ENCODE results near the gene GPR3.

GPR3 gene

DNA sequence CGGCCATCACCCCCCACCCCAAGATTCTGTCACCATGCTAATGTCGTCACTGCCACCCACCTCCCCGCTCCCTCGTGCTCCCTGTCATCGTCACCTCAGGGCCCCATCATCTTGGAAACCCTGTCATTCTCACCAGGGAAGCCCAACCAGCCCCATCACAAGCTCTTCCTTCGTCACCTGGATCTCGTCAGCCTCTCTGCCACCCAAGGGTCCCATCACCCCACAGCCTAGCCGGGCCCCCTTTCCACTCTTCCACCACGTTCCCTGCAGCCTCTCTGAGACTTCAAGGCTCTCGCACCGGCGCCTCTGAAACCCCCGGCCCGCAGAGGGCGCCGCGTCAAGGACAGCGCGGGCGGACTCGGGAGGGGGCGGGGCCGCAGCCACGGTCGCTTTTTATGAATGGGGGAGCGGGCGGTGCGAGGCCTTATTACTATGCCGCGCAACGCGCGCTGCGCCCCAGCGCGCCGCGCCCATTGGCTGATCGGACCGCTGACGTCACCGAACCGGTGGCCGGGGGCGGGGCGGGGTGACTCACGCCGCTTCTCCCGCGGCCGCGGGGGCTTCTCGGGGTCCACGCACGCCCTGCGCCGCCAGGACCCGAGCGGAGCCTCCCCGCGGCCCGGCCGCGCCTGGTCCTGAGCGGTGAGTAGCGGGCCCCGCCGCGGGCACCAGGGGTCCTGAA, at the start of gene GPR3:
Gene GPR3, plus strand, starts transcription at position 527 of the 682 bp plus-strand sequence. CDS start 1,177 bp downstream, outside the sequence.
- DNase-seq (ENCODE audit: low read depth): peak; percentile 92

DNA sequence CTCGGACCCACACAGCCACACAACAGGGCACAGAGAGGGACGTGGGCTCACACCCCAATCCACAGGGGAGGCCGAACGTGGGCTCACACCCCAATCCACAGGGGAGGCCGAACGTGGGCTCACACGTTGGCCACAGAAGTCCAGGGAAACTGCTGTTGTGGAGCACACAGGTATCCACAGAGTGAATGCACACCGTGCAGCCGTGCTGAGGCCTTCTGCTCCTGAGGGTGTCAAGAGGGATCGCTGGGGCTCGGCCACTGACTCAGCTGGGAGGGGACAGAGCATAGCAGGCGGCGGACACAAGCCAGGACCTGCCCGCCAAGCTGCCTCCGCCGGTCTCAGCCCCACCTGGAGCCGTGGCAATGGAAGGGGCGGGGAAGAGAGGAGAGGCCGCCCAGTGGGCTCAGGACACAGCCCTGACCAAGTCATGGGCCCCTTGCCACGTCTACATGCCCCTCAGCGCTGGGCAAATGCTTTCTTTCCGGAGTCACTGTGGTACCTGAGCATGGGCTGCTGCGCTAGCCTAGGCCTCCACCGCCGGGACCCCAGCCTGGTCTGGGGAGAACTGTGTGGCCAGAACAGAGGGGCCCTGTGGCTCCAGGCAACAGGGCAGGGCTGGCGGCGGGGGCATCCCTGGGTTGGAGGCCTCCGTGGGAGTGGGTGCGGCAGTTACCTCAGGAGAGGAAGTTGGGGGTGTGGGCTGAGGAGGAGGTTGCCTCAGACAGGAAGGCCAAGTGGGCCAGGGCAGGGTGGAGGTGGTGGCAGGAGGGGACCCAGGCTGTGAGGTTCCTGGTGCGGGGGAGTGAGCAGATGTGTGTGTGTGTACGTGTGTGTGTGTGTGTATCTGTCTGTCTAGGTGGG, 49.4 kb upstream of the GPR3 start:
- DNase-seq (ENCODE audit: low read depth): peak; percentile 81

DNA sequence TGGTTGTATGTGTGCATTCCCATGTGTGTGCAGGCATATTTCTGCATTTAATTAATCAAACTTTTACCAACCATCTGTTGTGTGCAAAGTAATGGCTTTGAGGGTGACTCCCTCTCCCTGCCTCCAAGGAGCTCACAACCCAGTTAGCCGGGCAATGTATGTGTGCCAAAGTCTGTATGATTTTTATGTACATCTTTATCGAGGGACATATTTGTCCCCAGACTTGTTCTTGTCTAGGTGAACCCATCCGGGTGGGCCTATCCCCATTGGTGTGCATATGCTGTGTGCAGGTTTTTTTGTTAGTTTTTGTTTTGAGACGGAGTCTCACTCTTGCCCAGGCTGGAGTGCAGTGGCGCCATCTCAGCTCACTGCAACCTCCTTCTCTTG, 48.8 kb upstream of the GPR3 start:
- no peak for DNase-seq (ENCODE audit: low read depth)

GRCh38 chr1:27345272-27345671, 47.1 kb upstream of the GPR3 start:
- no peak for DNase-seq (ENCODE audit: low read depth)

DNA sequence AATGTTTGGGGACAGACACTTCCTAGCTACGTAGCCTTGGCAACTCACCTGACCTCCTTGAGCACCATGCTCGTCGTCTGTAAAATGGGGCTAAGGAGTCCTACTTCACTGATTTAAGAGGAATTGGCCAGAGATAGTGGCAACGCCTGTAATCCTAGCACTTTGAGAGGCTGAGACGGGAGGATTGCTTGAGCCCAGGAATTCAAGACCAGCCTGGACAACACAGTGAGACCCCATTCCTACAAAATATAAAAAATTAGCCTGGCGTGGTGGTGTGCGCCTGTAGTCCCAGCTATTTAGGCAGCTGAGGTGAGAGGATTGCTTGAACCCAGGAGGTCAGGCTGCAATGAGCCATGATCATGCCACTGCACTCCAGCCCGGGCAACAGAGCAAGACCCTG, 46.1 kb upstream of the GPR3 start:
- DNase-seq (ENCODE audit: low read depth): no peak

- DNase-seq (ENCODE audit: low read depth): no peak
These were observed 45.3 kb upstream of the GPR3 start for GRCh38 chr1:27346991-27347624.

DNA sequence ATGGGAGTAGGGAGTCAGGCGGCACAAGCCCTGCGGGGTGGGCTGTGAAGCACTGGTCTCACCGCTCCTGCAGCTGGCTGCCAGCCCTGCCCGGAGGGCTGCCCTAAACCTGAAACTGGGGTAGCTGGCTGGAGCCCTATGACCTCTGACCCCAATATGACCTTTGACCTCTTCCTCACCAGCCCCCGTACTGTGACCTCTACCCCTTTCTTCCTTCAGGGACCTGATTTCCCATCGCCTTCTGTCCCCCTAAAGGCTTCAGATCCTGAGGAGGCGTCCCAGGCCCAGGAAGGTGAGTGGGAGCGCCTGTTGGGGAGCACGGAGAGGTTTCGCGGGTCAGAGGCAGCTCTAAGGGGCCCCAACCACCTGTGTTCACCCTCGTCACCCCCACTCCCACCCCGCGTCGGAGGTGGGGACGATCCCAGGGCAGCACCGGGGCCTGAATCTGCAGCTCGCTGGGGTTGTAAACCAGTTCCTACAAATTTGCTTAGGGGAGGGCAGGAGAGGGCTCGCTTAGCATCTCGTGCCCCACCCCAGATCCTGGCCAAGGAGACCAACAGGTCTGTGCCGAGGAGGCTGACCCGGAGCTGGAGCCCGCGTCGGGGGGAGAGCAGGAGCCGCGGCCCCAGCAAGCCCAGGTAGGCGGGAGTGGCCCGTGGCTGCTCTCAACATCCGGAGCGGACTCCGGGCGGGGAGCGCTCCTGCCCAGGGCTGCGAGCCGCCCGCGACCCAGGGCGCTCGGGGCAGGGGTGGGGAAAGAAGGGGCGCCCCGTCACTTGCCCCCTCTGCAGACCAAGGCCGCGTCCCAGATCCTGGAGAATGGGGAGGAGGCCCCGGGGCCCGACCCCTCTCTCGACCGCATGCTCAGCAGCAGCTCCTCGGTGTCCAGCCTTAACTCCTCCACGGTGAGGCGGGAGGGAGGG, 43.3 kb upstream of the GPR3 start:
- DNase-seq (ENCODE audit: low read depth): no peak

DNA sequence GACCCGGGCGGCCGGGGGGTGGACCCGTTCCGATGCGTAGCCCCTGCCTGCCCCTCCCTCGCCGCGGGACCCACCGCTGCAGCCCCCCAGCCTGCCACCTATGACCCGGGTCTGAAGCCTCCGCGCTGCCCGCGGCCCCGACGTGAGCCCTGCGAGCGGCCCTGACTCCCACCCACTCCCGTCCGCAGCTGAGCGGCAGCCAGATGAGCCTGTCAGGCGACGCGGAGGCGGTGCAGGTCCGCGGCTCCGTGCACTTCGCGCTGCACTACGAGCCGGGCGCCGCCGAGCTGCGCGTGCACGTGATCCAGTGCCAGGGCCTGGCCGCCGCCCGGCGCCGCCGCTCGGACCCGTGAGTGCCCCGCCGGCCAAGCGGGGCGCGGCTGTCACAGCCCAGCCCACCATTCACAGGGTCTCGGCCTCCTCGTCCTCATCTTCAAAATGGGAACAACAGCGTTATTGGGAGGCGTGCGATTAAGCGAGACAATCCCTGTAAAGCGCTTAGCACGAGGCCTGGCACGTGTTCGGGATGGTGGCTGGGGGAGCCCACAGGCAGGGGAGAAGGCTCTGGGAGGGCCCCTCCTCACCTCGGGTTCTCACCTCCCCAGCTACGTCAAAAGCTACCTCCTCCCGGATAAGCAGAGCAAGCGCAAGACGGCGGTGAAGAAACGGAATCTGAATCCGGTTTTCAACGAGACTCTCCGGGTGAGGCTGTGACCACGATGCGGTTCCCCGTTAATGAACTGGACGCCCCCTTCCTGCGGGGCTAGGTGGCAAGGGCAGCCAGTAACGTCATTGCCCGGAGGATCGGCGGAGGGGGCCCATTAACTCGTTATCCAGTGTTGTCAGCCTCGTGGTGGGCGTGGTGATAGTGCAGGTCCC, 42.4 kb upstream of the GPR3 start:
- no peak for DNase-seq (ENCODE audit: low read depth)

DNA sequence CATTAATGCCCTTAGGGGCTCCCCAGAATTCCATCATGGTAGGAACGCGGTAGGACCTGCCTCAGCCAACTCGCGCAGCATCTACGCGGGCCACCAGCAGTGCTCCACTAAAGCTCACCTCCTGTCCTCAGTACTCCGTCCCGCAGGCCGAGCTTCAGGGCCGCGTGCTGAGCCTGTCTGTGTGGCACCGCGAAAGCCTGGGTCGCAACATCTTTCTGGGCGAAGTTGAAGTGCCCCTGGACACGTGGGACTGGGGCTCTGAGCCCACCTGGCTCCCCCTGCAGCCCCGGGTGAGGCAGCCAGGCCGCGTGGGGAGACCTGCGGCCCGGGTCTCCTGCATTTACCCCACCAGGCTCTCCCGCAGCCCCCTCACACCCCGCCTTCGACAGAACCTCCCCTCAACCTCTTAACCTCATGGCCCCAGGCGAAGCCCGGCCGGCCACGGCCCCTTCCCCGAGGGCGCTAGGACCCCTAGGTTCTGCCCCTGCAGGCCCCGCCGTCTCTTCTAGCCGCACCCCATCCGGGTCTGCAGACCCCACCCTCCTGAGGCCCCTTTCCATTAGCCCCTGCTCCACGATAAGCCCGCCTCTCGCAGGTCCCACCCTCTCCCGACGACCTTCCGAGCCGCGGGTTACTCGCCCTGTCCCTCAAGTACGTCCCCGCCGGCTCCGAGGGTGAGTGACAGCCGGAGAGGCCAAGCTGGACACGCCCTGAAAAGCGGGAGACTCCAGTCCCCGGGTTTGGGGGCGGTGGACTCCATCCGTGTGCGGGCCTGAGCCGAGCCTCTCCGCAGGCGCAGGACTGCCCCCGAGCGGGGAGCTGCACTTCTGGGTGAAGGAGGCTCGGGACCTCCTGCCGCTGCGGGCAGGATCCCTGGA, 41.5 kb upstream of the GPR3 start:
- DNase-seq (ENCODE audit: low read depth): no peak

DNA sequence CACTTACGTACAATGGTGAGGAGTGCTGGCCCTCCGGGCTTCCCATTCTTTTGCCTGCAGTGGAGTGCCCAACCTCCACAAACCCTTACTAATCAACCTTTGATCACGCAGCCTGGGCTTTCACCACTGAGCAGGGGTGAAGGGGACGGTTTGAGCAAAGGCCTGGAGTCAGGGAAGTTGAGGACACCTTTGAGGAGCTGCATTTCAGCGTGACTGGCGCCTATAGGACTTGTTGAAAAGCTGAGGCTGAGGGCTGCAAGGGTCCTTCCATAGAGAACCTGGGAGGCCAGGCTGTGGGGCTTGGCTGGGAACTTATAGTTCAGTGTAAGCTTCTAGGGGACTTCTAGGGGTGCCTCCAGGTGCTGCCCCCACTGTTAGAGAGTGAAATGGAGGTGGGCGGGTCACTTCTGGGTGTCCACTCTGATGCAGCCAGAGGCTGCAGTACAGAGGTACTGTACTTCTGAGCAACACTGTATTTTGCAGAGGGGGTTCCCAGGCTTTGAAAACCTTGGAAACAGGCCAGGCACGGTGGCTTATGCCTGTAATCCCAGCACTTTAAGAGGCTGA, 40.8 kb upstream of the GPR3 start:
- DNase-seq (ENCODE audit: low read depth): no peak

DNA sequence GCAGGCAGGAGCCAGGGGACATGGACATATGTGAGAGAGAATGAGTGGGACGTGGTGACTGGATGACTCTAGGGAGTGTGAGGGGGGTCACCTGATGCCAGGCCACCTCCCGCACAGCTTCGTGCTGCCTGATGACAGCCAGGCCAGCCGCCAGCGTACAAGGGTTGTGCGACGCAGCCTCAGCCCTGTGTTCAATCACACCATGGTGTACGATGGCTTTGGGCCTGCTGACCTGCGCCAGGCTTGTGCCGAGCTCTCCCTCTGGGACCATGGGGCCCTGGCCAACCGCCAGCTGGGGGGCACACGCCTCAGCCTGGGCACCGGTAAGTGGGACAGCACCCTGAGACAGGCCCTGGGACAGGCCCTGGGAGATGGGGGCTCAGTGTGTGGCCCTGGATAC, 39.3 kb upstream of the GPR3 start:
- no peak for DNase-seq (ENCODE audit: low read depth)

- no peak for DNase-seq (ENCODE audit: low read depth)
These were observed 38.8 kb upstream of the GPR3 start for GRCh38 chr1:27353629-27354028.

GRCh38 chr1:27355683-27356082, 36.7 kb upstream of the GPR3 start:
- DNase-seq (ENCODE audit: low read depth): no peak

DNA sequence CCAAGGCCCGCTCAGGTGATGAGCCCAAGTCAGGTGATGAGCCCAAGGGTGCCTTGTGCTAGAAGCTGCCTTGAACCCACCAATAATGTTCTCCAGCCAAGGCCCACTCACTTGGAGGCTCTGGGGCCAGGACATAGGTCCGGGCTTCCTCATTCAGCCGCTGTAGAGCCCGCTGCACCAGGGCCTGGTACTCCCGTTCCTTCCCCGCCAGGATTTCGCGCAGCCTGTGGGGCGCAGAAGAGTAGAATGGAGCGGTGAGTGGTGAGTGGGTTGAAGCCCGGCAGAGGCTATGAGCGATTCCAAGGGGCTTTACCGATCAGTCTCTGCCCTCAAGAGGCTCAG, 36.2 kb upstream of the GPR3 start:
- DNase-seq (ENCODE audit: low read depth): no peak

DNA sequence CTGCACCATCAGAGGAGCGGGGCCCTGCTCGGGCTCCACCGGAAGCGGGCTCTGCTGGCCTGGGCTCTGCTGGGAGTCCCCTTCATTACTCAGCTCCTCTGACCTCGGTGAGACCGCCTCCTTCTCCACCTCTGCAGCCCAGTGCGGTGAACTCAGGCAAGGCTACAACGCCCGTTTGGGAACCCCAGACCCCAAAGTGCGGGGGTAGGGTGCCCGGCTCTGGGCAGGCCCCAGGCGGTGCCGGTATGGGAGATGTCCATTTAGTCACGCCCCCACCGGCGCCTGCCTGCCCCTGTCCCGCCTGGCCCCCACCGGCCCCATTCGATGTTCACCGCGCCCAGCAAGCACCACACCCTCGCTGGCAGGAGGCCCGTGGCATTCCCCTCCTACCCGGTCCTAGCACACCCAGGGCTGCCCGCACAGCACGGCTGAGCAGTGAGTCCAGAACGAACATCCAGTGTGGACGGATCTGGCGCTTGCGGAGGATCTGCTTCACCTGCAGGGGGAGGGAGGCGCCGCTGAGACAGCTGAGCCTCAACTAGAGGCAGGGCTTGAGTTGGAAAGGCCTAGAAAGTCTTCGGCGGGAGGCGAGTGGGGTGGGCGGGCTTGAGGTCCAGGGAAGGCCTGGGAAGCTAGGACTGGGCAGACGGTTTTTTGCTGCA, 35.7 kb upstream of the GPR3 start:
- DNase-seq (ENCODE audit: low read depth): no peak

DNA sequence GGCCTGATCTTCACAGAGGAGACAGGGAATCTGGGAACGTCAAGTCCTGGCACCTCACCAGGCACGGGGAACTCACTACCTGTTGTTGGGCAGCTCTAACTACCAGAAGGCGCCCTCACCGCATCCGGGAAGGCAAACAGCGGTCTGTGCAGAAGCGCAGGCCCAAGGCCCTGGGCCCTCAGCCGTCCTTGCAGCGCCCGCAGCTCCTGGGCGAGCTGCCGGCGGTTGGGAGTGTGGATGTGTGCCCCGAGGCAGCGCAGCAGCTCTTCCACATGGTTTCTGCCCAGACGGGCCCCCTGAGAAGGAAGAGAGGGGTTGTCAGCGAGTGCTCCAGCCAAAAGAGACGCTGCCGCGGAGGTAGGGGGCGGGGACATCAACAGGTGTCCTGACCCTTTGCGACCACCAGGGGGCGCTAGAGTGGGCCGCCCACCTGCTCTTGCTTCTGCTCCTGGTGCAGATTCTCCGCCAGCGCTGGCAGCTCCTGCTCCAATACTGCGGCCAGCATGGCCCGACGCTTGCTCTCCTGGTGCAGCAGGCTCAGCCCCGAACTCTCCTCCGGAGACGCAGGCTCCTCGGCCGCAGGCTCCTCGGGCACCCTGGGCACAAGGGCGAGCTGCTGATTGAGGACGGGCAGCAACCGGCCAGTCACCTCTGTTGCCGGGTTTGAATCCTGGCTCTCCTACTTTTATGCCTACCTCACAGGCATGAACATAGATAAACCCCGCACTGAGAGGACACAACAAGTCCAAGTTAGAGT, 35.0 kb upstream of the GPR3 start:
- DNase-seq (ENCODE audit: low read depth): peak; percentile 72

DNA sequence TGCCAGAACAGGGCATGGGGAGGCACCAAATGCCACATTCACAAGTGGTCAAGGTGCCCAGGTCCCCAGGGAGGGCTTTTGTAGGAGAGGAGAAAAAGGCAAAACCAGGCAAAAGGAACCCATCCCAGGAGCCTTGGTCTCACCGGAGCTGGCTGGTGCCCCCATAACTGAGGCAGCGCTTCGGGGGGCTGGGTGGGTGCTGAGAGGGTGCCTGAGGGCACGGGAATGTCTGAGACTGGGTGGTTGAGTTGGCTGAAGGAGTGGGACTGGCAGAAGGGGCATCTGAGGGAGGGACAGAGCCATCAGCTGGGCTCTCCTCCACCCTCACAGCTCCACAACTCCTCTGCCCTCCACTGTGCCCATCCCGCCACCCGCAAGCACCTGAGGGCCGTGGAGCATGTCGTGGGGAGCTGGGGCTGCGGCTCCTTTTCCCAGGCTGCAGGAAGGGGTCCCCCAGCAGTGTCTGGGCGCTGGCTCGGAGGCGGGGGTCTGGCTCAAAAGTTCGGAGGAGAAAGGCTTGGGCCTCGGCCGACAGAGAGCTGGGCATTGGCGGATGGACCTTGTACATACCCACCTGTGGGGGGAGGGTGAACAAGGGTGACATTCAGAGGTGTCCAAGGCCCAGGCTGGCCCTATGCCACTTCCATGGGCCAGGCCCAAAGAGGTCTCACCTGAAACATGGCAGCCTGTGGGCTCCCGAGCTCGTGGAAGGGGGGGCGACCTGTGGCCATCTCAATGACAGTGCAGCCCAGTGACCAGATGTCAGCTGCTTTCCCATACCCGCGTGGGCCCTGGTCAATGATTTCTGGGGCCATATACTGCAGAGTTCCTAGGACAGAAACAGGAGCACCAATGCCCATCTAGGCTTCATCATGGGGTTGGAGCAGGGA, 34.1 kb upstream of the GPR3 start:
- DNase-seq (ENCODE audit: low read depth): no peak
